Thyroid gland (tissue), 4 donors: Measurements from ENCODE around the gene SETD3.

Experiments used
- CTCF ChIP-seq, 6 experiments: fragments of 200-600 bp in 3 of 6; fragments of 450-650 bp in 3 of 6; sonication (generic) in 3 of 6; IDR thresholded peaks; one replicate each; pipeline ENCODE4 v1.5.1; 2016 to 2019; ENCODE audit warnings: antibody characterized with exemption in 6 of 6, mild to moderate bottlenecking in 2 of 6, inconsistent platforms in 1 of 6, moderate library complexity in 1 of 6
- POLR2A ChIP-seq, 2 donors: fragments of 450-650 bp; IDR thresholded peaks; one replicate each; pipeline ENCODE4 v1.6.1; 2017; ENCODE audit warnings: antibody characterized with exemption in 2 of 2, mild to moderate bottlenecking in 2 of 2, moderate library complexity in 1 of 2

GRCh38 chr14:99513183-99513694 is 32.6 kb upstream of the SETD3 start:
- no peak for TF ChIP-seq CTCF (IDR thresholded peaks at IDR 0.05)
- no peak for TF ChIP-seq POLR2A (IDR thresholded peaks at IDR 0.05)
